SU-DHL-6 (cell line): ENCODE data around the gene SERPINC1.

ENCODE experiments used
- EZH2phosphoT487 ChIP-seq: fragments of 200-600 bp; sonication (generic), shearing (Covaris generic); conservative IDR thresholded peaks from 2 replicates; pipeline ENCODE4 v1.6.1; 2018; ENCODE audit warnings: mild to moderate bottlenecking, antibody characterized with exemption, low read length, moderate library complexity, mixed read lengths
- TF ChIP-seq, protein P1 (sequence below): fragments of 200-600 bp; sonication (generic); IDR thresholded peaks from one replicate; pipeline ENCODE4 v1.5.1; 2017; ENCODE audit warnings: antibody characterized with exemption, mild to moderate bottlenecking, low read length, moderate library complexity; ENCODE audit not compliant: insufficient read depth, poor library complexity, severe bottlenecking

DNA sequence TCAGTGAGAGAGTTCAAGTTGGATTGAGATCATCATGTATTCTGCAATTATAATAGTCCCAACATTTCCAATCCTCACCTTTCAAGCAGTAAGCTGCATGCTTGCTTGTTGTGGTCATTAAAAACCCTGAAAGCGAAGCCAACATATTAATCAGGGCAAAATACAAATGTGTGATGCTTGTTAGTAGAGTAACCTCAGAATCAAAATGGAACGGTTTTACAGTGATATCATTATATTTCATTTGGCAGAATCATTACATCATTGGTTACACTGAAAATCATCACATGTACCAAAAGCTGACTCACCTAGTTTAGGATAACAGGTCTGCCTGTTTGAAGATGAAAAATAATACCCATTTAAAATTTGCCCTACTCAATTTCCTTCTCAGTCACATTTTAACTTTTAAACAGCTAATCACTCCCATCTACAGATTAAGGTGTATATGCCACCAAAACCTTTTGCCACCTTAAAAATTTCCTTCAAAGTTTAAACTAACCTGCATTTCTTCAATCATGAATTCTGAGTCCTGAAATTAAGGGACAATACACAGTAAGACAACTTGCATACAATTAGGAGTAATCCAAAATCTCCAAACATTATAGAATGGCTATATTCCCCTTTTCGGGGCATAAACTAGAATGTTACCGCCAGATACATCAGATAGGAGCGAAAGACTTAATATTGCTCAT is 52.8 kb downstream of the SERPINC1 start:
- TF ChIP-seq, protein P1, sequence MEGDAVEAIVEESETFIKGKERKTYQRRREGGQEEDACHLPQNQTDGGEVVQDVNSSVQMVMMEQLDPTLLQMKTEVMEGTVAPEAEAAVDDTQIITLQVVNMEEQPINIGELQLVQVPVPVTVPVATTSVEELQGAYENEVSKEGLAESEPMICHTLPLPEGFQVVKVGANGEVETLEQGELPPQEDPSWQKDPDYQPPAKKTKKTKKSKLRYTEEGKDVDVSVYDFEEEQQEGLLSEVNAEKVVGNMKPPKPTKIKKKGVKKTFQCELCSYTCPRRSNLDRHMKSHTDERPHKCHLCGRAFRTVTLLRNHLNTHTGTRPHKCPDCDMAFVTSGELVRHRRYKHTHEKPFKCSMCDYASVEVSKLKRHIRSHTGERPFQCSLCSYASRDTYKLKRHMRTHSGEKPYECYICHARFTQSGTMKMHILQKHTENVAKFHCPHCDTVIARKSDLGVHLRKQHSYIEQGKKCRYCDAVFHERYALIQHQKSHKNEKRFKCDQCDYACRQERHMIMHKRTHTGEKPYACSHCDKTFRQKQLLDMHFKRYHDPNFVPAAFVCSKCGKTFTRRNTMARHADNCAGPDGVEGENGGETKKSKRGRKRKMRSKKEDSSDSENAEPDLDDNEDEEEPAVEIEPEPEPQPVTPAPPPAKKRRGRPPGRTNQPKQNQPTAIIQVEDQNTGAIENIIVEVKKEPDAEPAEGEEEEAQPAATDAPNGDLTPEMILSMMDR = no peak
- no peak for TF ChIP-seq EZH2phosphoT487
